Measurements from ENCODE around the gene DEPDC4. TPM values are rescaled to one million over a fixed set of nuclear protein-coding genes. Genes with fewer than 3 reads are reported as not detected.

DEPDC4 gene
- total RNA-seq, 2 donors from 2014 or later, result 3.8 to 4.1 TPM

- Mint-ChIP-seq H3K4me1 (ENCODE audit: low read depth) (peaks cover 47% of the 10 kb centered on the region), H3K27me3 (ENCODE audit: low read depth) (no peaks in the 10 kb centered on the region), H3K27ac (peak overlapping the region; percentile 86), H3K36me3 (ENCODE audit: insufficient read depth in 2 of 2) (peaks cover 9 to 14% of the 10 kb centered on the region in 2 donors), H3K9me3 (no peaks in the 10 kb centered on the region), H3K4me3 (peak overlapping the region; percentile 91 to 100)
- ATAC-seq (replicated peaks in 1 of 2) (no peak), DNase-seq (no peak)
These were observed 67.9 kb downstream of the DEPDC4 start for GRCh38 chr12:100199023-100199346.

- Mint-ChIP-seq H3K27ac (no peak overlapping the region), H3K36me3 (ENCODE audit: insufficient read depth in 2 of 2) (peaks cover 13 to 14% of the 10 kb centered on the region in 2 donors), H3K4me3 (no peak overlapping the region), H3K27me3 (ENCODE audit: low read depth) (no peaks in the 10 kb centered on the region), H3K4me1 (ENCODE audit: low read depth) (peaks cover 32% of the 10 kb centered on the region), H3K9me3 (no peaks in the 10 kb centered on the region)
- DNase-seq, result no peak
- ATAC-seq (replicated peaks in 1 of 2), result no peak
These were observed 69.4 kb downstream of the DEPDC4 start for GRCh38 chr12:100197486-100197885.

- DNase-seq (no peak), ATAC-seq (replicated peaks in 1 of 2) (no peak)
- H3K36me3 Mint-ChIP-seq (ENCODE audit: insufficient read depth in 2 of 2), result peaks cover 12 to 19% of the 10 kb centered on the region in 2 donors
- peaks cover 11% of the 10 kb centered on the region for H3K4me1 Mint-ChIP-seq (ENCODE audit: low read depth)
- no peak overlapping the region for H3K27ac Mint-ChIP-seq
- H3K27me3 Mint-ChIP-seq (ENCODE audit: low read depth), result no peaks in the 10 kb centered on the region
- no peak overlapping the region for H3K4me3 Mint-ChIP-seq
- H3K9me3 Mint-ChIP-seq, result no peaks in the 10 kb centered on the region
These were observed 73.8 kb downstream of the DEPDC4 start for GRCh38 chr12:100193085-100193484.

Other genes with a start within 250 kb of the DEPDC4 start
- 10 to 100 TPM; 44.7 to 48.9 TPM for gene BLTP3B, start 124.2 kb downstream of the DEPDC4 start, total RNA-seq
- 10 to 100 TPM; 32.7 to 37.1 TPM for gene ACTR6, start 66.3 kb downstream of the DEPDC4 start, total RNA-seq
- gene SCYL2, start 98 bp upstream of the DEPDC4 start, total RNA-seq, result 10 to 100 TPM; 36.0 to 51.3 TPM
- not detected for gene SLC17A8, start 90.0 kb upstream of the DEPDC4 start, total RNA-seq
- gene NR1H4, start 206.8 kb upstream of the DEPDC4 start, total RNA-seq, result not detected

Measured in activated T-cell treated with anti-CD3 and anti-CD28 coated beads, Interleukin-2, amount 50 U/mL, for 72 hours (primary cell).